Nucleus accumbens (tissue), 56 donors: ENCODE measurements around the gene RWDD3.

ENCODE experiments used
- DNase-seq, 56 donors: peaks; one replicate each; lab custom pipeline; 2025; lab: John Stamatoyannopoulos, UW

RWDD3 gene

GRCh38 chr1:95229706-95230105, 4.3 kb upstream of the RWDD3 start:
- DNase-seq: no peak

DNA sequence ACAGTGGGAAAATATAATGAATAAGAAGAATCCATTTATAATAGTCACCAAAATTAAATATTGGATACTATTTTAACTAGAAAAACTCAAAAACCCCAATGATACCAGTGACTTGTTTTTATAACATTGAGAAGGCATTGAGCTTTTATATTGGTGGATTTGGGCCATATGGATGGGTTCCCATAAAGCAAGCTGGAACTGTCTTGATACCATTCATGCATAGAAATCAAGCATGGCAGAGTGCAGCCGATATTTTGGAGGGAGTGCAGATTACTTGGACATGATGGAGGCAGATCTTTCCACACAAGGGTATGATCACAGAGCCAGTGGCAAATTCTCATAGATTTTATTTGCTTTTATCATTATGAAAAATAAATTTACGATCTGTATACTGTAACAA, 3.8 kb upstream of the RWDD3 start:
- DNase-seq: no peak

DNA sequence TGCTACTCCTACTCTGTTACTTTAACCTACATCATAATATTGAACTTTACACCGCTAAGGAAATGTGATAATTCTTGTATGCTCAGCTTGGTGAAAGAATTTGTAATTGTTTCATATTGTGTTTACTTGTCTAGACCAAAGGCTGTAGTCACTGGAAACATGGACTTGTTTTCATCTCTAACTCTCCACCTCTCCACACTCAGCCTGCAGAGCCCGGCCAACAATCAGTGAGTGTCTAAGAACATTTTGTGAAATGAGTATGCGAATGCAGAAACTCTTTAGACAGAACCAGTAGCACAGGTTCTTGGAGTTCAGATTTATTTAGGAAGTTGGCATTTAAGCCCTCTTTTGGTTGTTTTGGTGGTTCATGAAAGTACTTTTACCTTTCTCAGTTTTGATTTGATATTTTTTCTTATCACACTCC, 3.2 kb upstream of the RWDD3 start:
- no peak for DNase-seq

GRCh38 chr1:95232646-95233318, 1.2 kb upstream of the RWDD3 start:
- no peak for DNase-seq

GRCh38 chr1:95233319-95233736, 682 bp upstream of the RWDD3 start:
- DNase-seq: peak in 29 of 56 donors; percentile 25 to 74 (median 55)

- no peak for DNase-seq
Observed at GRCh38 chr1:95236784-95237575, 3.0 kb downstream of the RWDD3 start.

- no peak for DNase-seq
Observed at GRCh38 chr1:95237981-95238703, 4.1 kb downstream of the RWDD3 start.

DNA sequence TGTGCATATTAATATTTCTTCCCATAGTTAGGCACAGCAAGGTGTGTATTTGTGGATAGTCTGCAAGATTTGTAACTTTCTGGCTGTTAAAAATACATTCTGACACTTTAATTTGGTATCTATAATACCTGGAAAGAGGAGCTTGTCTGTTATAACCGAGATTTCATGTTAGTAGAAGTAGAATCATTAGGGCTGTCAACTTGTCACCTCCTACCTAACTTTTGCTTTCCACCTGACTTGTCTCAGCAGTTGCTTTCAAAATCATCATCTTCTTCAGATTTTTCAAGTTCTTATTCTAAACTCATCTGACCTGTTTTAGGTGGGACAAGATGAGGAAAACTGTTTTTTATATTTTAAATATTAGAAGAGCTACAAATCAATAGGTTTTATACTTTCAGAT, 11.0 kb downstream of the RWDD3 start:
- DNase-seq: peak in 1 of 56 donors; percentile 14

GRCh38 chr1:95246511-95246910, 12.5 kb downstream of the RWDD3 start:
- DNase-seq: no peak

DNA sequence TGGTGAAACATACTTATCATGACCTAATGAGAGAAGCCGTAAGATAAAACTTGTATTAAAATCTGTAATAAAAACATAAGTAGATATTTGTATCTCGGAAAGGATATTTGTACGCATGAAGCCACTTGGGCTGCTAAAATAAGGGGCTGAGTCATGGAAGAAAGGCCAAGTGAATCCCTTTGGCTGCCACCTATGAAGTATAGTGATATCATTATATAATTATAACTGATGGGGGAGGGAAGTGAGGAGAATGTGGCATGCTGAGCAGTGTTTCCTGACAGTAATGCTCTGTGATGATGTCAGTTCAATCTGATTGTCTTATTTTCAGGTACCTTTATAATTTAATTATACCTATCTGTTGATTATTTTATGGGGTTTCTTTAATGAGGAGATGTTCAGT, 13.6 kb downstream of the RWDD3 start:
- no peak for DNase-seq

DNA sequence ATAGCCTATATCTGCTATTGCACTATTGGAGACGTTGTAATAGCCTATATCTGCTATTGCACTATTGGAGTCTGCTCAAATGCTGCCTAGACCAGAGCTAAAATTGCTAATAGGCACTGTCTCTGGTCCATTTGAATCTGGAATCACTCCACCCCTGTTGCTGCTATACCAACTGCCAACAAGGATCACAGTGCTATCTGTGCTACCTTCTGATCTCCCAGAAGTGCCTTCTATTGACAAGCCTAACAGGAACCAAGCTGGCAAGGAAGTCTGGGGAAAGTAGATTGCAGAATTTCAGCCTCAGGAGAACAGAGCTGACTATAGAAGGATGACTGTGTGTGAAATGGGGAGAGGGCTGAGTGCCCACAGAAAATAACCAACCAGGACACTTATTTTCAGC, 15.9 kb downstream of the RWDD3 start:
- DNase-seq: no peak

GRCh38 chr1:95252422-95252821, 18.4 kb downstream of the RWDD3 start:
- no peak for DNase-seq

GRCh38 chr1:95254959-95255358, 20.9 kb downstream of the RWDD3 start:
- DNase-seq: no peak

DNA sequence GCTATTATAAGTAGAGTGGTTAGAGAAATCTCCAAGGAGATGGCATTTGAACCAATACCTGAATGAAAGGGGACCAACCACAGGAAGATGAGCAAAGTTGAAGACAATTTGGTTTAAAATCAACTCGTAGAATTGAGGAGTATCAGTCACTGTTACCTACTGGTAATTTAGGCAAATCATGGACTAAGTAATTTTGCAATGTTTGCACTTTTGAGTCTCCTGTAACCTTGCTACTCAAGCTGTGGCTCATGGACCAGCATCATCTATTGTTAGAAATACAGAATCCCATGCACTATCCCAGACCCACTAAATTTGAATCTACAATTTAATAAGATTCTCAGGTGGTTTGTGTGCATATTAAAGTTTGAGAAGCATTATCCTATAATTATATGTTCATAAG, 21.8 kb downstream of the RWDD3 start:
- DNase-seq: no peak

DNA sequence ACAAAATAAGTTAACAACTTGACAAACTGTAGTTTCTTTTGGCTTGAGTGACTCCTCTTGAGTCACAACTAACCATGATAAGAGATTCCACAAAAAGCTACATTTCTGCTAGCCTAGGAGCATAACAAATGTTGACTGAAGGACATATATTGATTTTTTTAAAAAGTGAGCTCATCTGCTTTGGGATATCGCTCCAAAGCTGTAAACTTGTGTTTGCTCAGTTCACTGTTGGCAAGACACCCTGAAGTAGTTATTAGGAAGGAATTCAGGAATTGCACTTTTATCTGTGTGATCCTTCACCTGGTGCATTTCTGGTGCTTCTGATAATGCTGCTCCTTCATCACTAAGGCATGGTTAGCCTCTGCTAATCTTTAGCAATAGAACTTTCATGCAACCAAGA, 23.7 kb downstream of the RWDD3 start:
- no peak for DNase-seq

GRCh38 chr1:95259245-95259644, 25.2 kb downstream of the RWDD3 start:
- DNase-seq: no peak

- no peak for DNase-seq
Observed at GRCh38 chr1:95262913-95263312, 28.9 kb downstream of the RWDD3 start.

DNA sequence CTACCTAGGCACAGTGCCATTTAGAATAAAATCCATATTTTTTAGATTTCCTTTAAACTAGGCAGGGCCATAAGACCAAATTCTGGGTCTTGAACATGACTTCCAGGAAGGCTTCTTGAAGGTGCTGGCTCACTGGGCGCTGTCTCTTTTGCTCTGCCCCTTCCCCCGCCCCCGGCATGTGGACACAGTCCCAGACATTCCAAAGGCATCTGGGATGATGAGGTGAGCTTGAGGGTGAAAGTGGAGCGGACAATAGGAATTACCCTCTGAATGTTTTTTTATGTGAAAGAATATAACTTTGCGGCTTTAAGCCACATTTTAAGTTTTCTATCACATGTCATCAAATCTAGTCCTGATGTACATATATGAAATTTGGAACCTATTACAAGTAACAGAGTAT, 29.4 kb downstream of the RWDD3 start:
- no peak for DNase-seq

GRCh38 chr1:95265106-95265505, 31.1 kb downstream of the RWDD3 start:
- DNase-seq: no peak

DNA sequence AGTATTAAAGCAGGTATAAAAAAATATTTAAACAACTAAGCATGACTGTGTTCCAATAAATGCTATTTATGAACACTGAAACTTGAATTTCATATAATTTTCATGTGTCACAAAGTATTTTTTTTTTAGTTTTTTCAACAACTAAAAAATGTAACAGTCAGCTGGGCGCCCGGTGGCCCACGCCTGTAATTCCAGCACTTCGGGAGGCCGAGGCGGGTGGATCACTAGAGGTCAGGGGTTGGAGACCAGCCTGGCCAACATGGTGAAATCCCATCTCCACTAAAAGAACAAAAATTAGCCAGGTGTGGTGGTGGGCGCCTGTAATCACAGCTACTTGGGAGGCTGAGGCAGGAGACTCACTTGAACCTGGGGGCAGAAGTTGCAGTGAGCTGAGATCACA, 42.4 kb downstream of the RWDD3 start:
- DNase-seq: no peak

GRCh38 chr1:95278173-95279006, 44.4 kb downstream of the RWDD3 start:
- DNase-seq: no peak
